ENCODE measurements around the gene FBXO30.

The FBXO30 gene

DNA sequence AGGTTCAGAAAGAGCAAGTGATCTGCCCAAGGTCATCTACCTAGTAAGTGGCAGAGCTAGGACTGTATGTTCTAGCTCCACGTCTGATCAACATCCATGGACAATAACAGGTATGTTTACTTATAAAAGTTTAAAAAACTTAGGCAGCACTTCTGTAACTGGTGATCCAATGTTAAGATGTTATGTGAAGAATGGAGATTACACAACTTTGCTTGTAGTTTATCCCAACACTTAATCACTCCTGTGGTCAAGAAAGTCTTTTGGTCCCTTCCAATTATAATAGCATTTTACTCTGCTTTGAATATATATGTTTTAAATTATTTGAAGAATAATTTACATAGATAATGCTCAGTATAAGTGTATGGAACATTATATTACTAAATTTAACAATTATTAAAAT, 4.8 kb downstream of the FBXO30 start:
- Histone ChIP-seq H3K27ac (ENCODE audit: low read depth, low read length) (no peak overlapping the region), H3K9ac (ENCODE audit: low read length in 5 of 5) (no peak overlapping the region), H3K4me1 (ENCODE audit: control insufficient read depth in 5 of 5, insufficient read depth in 5 of 5, low read length in 5 of 5) (peaks cover 0 to 28% (median 24%) of the 10 kb centered on the region in 5 donors), H3K9me3 (ENCODE audit: control insufficient read depth in 5 of 5, low read length in 5 of 5) (no peaks in the 10 kb centered on the region), H3K4me3 (ENCODE audit: low read depth in 1 of 5, low read length in 5 of 5) (no peak overlapping the region), H3K27me3 (ENCODE audit: control insufficient read depth in 5 of 5, insufficient read depth in 4 of 5, low read length in 5 of 5) (no peaks in the 10 kb centered on the region), H3K36me3 (ENCODE audit: control insufficient read depth in 5 of 5, insufficient read depth in 5 of 5, low read length in 5 of 5) (peaks cover 4 to 18% (median 14%) of the 10 kb centered on the region in 5 donors)

- Histone ChIP-seq H3K27ac (ENCODE audit: low read depth, low read length) (no peak overlapping the region), H3K4me1 (ENCODE audit: control insufficient read depth in 5 of 5, insufficient read depth in 5 of 5, low read length in 5 of 5) (peaks cover 0 to 28% (median 24%) of the 10 kb centered on the region in 5 donors), H3K9ac (ENCODE audit: low read length in 5 of 5) (no peak overlapping the region), H3K4me3 (ENCODE audit: low read depth in 1 of 5, low read length in 5 of 5) (no peak overlapping the region), H3K36me3 (ENCODE audit: control insufficient read depth in 5 of 5, insufficient read depth in 5 of 5, low read length in 5 of 5) (peaks cover 4 to 22% (median 20%) of the 10 kb centered on the region in 5 donors), H3K27me3 (ENCODE audit: control insufficient read depth in 5 of 5, insufficient read depth in 4 of 5, low read length in 5 of 5) (no peaks in the 10 kb centered on the region), H3K9me3 (ENCODE audit: control insufficient read depth in 5 of 5, low read length in 5 of 5) (no peaks in the 10 kb centered on the region)
Observed at GRCh38 chr6:145809211-145809610, 5.4 kb downstream of the FBXO30 start.

DNA sequence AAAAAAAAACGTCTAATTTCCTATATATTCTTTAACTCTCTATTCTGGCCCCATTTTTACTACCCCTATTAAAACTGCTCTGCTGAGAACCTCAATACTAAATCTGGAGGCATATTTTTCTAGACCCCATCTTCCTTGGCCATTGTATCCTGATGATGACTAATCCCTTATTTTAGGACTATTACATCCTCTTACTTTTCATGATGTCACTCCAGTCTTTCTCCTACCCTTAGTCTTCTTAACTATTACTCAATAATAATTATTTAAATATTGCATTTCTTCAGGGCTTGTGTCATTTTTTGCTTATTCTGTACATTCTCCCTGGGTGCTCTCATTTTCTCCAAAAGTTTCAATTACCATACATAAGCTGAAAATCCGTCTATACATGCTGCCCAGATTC, 6.4 kb downstream of the FBXO30 start:
- no peak overlapping the region for H3K9ac ChIP-seq (ENCODE audit: low read length in 5 of 5)
- H3K4me1 ChIP-seq (ENCODE audit: control insufficient read depth in 5 of 5, insufficient read depth in 5 of 5, low read length in 5 of 5): peaks cover 0 to 26% (median 18%) of the 10 kb centered on the region in 5 donors
- H3K9me3 ChIP-seq (ENCODE audit: control insufficient read depth in 5 of 5, low read length in 5 of 5): no peaks in the 10 kb centered on the region
- H3K27me3 ChIP-seq (ENCODE audit: control insufficient read depth in 5 of 5, insufficient read depth in 4 of 5, low read length in 5 of 5): no peaks in the 10 kb centered on the region
- peaks cover 4 to 22% (median 22%) of the 10 kb centered on the region in 5 donors for H3K36me3 ChIP-seq (ENCODE audit: control insufficient read depth in 5 of 5, insufficient read depth in 5 of 5, low read length in 5 of 5)
- H3K27ac ChIP-seq (ENCODE audit: low read depth, low read length): no peak overlapping the region
- no peak overlapping the region for H3K4me3 ChIP-seq (ENCODE audit: low read depth in 1 of 5, low read length in 5 of 5)

- Histone ChIP-seq H3K27me3 (ENCODE audit: control insufficient read depth in 5 of 5, insufficient read depth in 4 of 5, low read length in 5 of 5) (no peaks in the 10 kb centered on the region), H3K4me3 (ENCODE audit: low read depth in 1 of 5, low read length in 5 of 5) (no peak overlapping the region), H3K9ac (ENCODE audit: low read length in 5 of 5) (no peak overlapping the region), H3K9me3 (ENCODE audit: control insufficient read depth in 5 of 5, low read length in 5 of 5) (no peaks in the 10 kb centered on the region), H3K27ac (ENCODE audit: low read depth, low read length) (no peak overlapping the region), H3K4me1 (ENCODE audit: control insufficient read depth in 5 of 5, insufficient read depth in 5 of 5, low read length in 5 of 5) (no peaks in the 10 kb centered on the region), H3K36me3 (ENCODE audit: control insufficient read depth in 5 of 5, insufficient read depth in 5 of 5, low read length in 5 of 5) (peaks cover 12 to 34% (median 22%) of the 10 kb centered on the region in 5 donors)
Observed at GRCh38 chr6:145802141-145802540, 12.5 kb downstream of the FBXO30 start.

DNA sequence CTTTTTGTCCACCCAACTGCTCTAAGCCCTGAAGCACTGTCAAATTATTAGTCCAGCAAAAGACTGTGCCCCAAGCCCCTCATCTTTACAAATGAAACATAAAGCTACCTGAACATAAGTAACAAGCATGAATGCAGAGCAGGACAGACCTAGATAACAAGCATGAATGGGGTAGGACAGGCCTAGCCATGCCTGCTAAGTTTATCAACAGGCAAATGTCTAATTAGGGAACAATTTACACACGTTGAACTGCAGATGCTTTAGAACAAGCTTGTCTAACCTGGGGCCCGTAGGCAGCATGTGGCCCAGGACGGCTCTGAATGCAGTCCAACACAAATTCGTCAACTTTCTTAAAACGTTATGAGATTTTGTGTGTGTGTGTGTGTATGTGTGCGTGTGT, 13.6 kb downstream of the FBXO30 start:
- Histone ChIP-seq H3K36me3 (ENCODE audit: control insufficient read depth in 5 of 5, insufficient read depth in 5 of 5, low read length in 5 of 5) (peaks cover 12 to 31% (median 20%) of the 10 kb centered on the region in 5 donors), H3K27ac (ENCODE audit: low read depth, low read length) (no peak overlapping the region), H3K27me3 (ENCODE audit: control insufficient read depth in 5 of 5, insufficient read depth in 4 of 5, low read length in 5 of 5) (no peaks in the 10 kb centered on the region), H3K4me1 (ENCODE audit: control insufficient read depth in 5 of 5, insufficient read depth in 5 of 5, low read length in 5 of 5) (no peaks in the 10 kb centered on the region), H3K4me3 (ENCODE audit: low read depth in 1 of 5, low read length in 5 of 5) (no peak overlapping the region), H3K9ac (ENCODE audit: low read length in 5 of 5) (no peak overlapping the region), H3K9me3 (ENCODE audit: control insufficient read depth in 5 of 5, low read length in 5 of 5) (no peaks in the 10 kb centered on the region)

DNA sequence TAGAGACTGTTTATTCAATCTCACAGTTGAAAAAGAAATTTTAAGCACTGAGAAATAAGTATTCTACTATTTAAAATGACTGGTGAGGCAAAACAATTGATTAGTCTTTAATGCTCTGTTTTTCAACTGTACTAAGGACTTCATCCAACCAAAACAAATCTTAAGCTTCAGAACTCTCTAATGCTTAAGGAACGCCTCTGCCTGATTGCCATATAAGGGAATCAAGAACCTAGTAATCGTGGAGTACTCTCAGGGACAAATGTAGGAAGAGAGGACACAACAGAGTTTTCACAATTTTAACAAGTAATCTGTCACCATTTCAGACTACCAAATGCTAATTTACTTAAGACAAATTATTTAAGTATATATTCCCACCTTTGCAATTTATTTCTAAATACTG, 16.1 kb downstream of the FBXO30 start:
- H3K4me3 ChIP-seq (ENCODE audit: low read depth in 1 of 5, low read length in 5 of 5): no peak overlapping the region
- H3K9ac ChIP-seq (ENCODE audit: low read length in 5 of 5): no peak overlapping the region
- H3K36me3 ChIP-seq (ENCODE audit: control insufficient read depth in 5 of 5, insufficient read depth in 5 of 5, low read length in 5 of 5): peaks cover 0 to 15% (median 6%) of the 10 kb centered on the region in 5 donors
- H3K27ac ChIP-seq (ENCODE audit: low read depth, low read length): no peak overlapping the region
- no peaks in the 10 kb centered on the region for H3K9me3 ChIP-seq (ENCODE audit: control insufficient read depth in 5 of 5, low read length in 5 of 5)
- no peaks in the 10 kb centered on the region for H3K4me1 ChIP-seq (ENCODE audit: control insufficient read depth in 5 of 5, insufficient read depth in 5 of 5, low read length in 5 of 5)
- no peaks in the 10 kb centered on the region for H3K27me3 ChIP-seq (ENCODE audit: control insufficient read depth in 5 of 5, insufficient read depth in 4 of 5, low read length in 5 of 5)

- Histone ChIP-seq H3K9me3 (ENCODE audit: control insufficient read depth in 5 of 5, low read length in 5 of 5) (peaks cover 0 to 12% (median 0%) of the 10 kb centered on the region in 5 donors), H3K9ac (ENCODE audit: low read length in 5 of 5) (no peak overlapping the region), H3K4me3 (ENCODE audit: low read depth in 1 of 5, low read length in 5 of 5) (peak overlapping the region in 1 of 5 donors; percentile 13), H3K27ac (ENCODE audit: low read depth, low read length) (no peak overlapping the region), H3K27me3 (ENCODE audit: control insufficient read depth in 5 of 5, insufficient read depth in 4 of 5, low read length in 5 of 5) (no peaks in the 10 kb centered on the region), H3K4me1 (ENCODE audit: control insufficient read depth in 5 of 5, insufficient read depth in 5 of 5, low read length in 5 of 5) (no peaks in the 10 kb centered on the region), H3K36me3 (ENCODE audit: control insufficient read depth in 5 of 5, insufficient read depth in 5 of 5, low read length in 5 of 5) (peaks cover 0 to 12% (median 9%) of the 10 kb centered on the region in 5 donors)
Observed at GRCh38 chr6:145789443-145789842, 25.2 kb downstream of the FBXO30 start.

DNA sequence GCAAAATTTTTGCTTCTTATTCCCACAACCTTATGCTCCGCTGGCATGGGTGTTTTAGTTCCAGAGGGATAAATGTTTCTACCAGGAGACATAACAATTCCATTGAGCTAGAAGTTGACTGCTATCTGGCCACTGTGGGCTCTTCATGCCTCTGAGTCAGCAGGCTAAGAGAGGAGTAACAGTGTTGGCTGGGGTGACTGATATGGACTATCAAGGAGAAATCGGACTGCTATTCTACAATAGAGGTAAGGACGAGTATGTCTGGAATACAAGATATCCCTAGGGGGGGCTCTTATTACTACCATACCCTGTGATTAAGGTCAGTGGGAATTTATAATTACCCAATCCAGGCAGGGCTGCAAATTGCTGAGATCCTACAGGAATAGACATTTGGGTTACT, 26.9 kb downstream of the FBXO30 start:
- Histone ChIP-seq H3K36me3 (ENCODE audit: control insufficient read depth in 5 of 5, insufficient read depth in 5 of 5, low read length in 5 of 5) (peaks cover 0 to 12% (median 6%) of the 10 kb centered on the region in 5 donors), H3K4me3 (ENCODE audit: low read depth in 1 of 5, low read length in 5 of 5) (no peak overlapping the region), H3K27me3 (ENCODE audit: control insufficient read depth in 5 of 5, insufficient read depth in 4 of 5, low read length in 5 of 5) (no peaks in the 10 kb centered on the region), H3K9ac (ENCODE audit: low read length in 5 of 5) (no peak overlapping the region), H3K27ac (ENCODE audit: low read depth, low read length) (no peak overlapping the region), H3K4me1 (ENCODE audit: control insufficient read depth in 5 of 5, insufficient read depth in 5 of 5, low read length in 5 of 5) (no peaks in the 10 kb centered on the region), H3K9me3 (ENCODE audit: control insufficient read depth in 5 of 5, low read length in 5 of 5) (peaks cover 0 to 12% (median 0%) of the 10 kb centered on the region in 5 donors)

- Histone ChIP-seq H3K9me3 (ENCODE audit: control insufficient read depth in 5 of 5, low read length in 5 of 5) (peaks cover 0 to 5% (median 3%) of the 10 kb centered on the region in 5 donors), H3K4me1 (ENCODE audit: control insufficient read depth in 5 of 5, insufficient read depth in 5 of 5, low read length in 5 of 5) (no peaks in the 10 kb centered on the region), H3K4me3 (ENCODE audit: low read depth in 1 of 5, low read length in 5 of 5) (no peak overlapping the region), H3K27ac (ENCODE audit: low read depth, low read length) (no peak overlapping the region), H3K9ac (ENCODE audit: low read length in 5 of 5) (no peak overlapping the region), H3K27me3 (ENCODE audit: control insufficient read depth in 5 of 5, insufficient read depth in 4 of 5, low read length in 5 of 5) (no peaks in the 10 kb centered on the region), H3K36me3 (ENCODE audit: control insufficient read depth in 5 of 5, insufficient read depth in 5 of 5, low read length in 5 of 5) (peaks cover 0 to 12% (median 5%) of the 10 kb centered on the region in 5 donors)
Observed at GRCh38 chr6:145784683-145785082, 29.9 kb downstream of the FBXO30 start.

DNA sequence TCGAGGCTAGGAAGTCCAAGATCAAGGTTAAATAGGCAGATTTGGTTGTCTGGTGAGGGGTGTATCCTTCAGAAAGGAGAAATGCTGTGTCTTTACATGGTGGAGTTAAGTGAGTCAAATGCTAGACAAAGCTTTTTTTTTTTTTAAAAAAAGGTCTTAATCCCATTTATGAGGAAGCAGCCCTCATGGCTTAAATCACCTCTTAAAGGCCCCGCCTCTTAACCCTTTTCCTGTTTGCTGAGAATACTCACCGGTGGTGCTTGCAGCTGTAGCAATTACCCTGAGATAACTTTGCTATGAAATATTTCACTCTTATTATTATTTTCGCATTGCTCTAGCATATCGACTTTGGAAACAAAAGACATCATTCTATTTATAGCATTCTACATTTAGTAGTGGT, 30.8 kb downstream of the FBXO30 start:
- H3K4me1 ChIP-seq (ENCODE audit: control insufficient read depth in 5 of 5, insufficient read depth in 5 of 5, low read length in 5 of 5): no peaks in the 10 kb centered on the region
- H3K27me3 ChIP-seq (ENCODE audit: control insufficient read depth in 5 of 5, insufficient read depth in 4 of 5, low read length in 5 of 5): no peaks in the 10 kb centered on the region
- H3K27ac ChIP-seq (ENCODE audit: low read depth, low read length): no peak overlapping the region
- peaks cover 0 to 5% (median 2%) of the 10 kb centered on the region in 5 donors for H3K9me3 ChIP-seq (ENCODE audit: control insufficient read depth in 5 of 5, low read length in 5 of 5)
- H3K36me3 ChIP-seq (ENCODE audit: control insufficient read depth in 5 of 5, insufficient read depth in 5 of 5, low read length in 5 of 5): peaks cover 0 to 12% (median 5%) of the 10 kb centered on the region in 5 donors
- no peak overlapping the region for H3K4me3 ChIP-seq (ENCODE audit: low read depth in 1 of 5, low read length in 5 of 5)
- no peak overlapping the region for H3K9ac ChIP-seq (ENCODE audit: low read length in 5 of 5)

- Histone ChIP-seq H3K4me3 (ENCODE audit: low read depth in 1 of 5, low read length in 5 of 5) (no peak overlapping the region), H3K9ac (ENCODE audit: low read length in 5 of 5) (no peak overlapping the region), H3K36me3 (ENCODE audit: control insufficient read depth in 5 of 5, insufficient read depth in 5 of 5, low read length in 5 of 5) (no peaks in the 10 kb centered on the region), H3K27ac (ENCODE audit: low read depth, low read length) (no peak overlapping the region), H3K27me3 (ENCODE audit: control insufficient read depth in 5 of 5, insufficient read depth in 4 of 5, low read length in 5 of 5) (no peaks in the 10 kb centered on the region), H3K9me3 (ENCODE audit: control insufficient read depth in 5 of 5, low read length in 5 of 5) (peaks cover 0 to 2% (median 0%) of the 10 kb centered on the region in 5 donors), H3K4me1 (ENCODE audit: control insufficient read depth in 5 of 5, insufficient read depth in 5 of 5, low read length in 5 of 5) (no peaks in the 10 kb centered on the region)
Observed at GRCh38 chr6:145772846-145773245, 41.7 kb downstream of the FBXO30 start.
